ENCODE measurements around the gene NRXN3. TPM values are rescaled to one million over a fixed set of nuclear protein-coding genes. Genes with fewer than 3 reads are reported as not detected.

NRXN3 gene
- total RNA-seq, 1 experiment from 2014 or later: not detected

DNA sequence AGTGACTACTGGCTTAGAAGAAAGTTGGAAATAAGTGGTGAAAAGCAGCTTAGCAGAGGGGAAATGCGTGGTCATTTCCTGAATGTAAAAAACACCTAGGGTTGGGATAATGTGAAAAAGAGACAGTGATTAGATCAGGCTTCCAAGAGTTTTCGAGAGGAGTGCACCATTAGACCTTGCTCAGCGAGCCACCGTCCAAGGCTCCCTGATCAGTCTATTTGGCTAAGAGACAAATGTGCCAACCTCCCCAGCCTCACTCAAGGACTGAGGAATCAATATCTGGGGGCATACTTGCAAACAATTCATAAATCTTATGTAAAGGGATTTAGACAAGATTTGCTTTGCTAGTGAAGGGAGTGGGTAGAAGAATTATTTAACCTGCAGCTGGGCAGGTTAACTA lies 594.5 kb downstream of the NRXN3 start:
- Histone ChIP-seq H3K4me1 (ENCODE audit: control insufficient read depth in 1 of 2, insufficient read depth in 2 of 2, low read length in 2 of 2) (no peaks in the 10 kb centered on the region), H3K27me3 (ENCODE audit: insufficient read depth, low read length) (no peaks in the 10 kb centered on the region), H3K36me3 (ENCODE audit: control insufficient read depth in 1 of 2, insufficient read depth in 2 of 2, low read length in 2 of 2) (no peaks in the 10 kb centered on the region), H2AFZ (ENCODE audit: low read depth, low read length, poor library complexity, severe bottlenecking) (no peak overlapping the region), H3K9ac (ENCODE audit: low read length) (no peak overlapping the region), H3K9me2 (ENCODE audit: insufficient read depth) (no peaks in the 10 kb centered on the region), H3K79me2 (ENCODE audit: insufficient read depth, low read length) (no peaks in the 10 kb centered on the region), H4K20me1 (ENCODE audit: insufficient read depth) (no peaks in the 10 kb centered on the region), H3K9me3 (ENCODE audit: control insufficient read depth in 1 of 2, insufficient read depth in 1 of 2, low read depth in 1 of 2, low read length in 2 of 2) (peaks cover 0 to 3% of the 10 kb centered on the region in 2 experiments; a peak in 1 of 4 replicates), H3K4me3 (replicated peaks in 1 of 2; ENCODE audit: low read depth in 1 of 2, low read length in 2 of 2) (no peak overlapping the region), H3K27ac (ENCODE audit: low read depth, low read length) (no peak overlapping the region), H3K4me2 (ENCODE audit: low read length) (no peak overlapping the region)
- intact Hi-C loops (cut with micrococcal nuclease): no loop called here
- BruUV-seq (replicated peaks): no TSS peak
- ChIA-PET RAD21 (ENCODE audit: low non-redundant PET in 1 of 2, low total read pairs in 2 of 2, uncharacterized antibody in 2 of 2, unreplicated experiment in 2 of 2) (no interaction called here), CTCF (no interaction called here), POLR2A (no interaction called here)
- DNase-seq (ENCODE audit: low read depth, low spot score) (no peak), ATAC-seq (no peak)
- TF ChIP-seq RAD21 (IDR thresholded peaks at IDR 0.05; ENCODE audit: low read depth) (no peak), SIN3A (IDR thresholded peaks at IDR 0.05; ENCODE audit: low read depth) (no peak), SP1 (IDR thresholded peaks at IDR 0.05; ENCODE audit: low read depth) (no peak), YY1 (IDR thresholded peaks at IDR 0.05; ENCODE audit: extremely low read depth, insufficient replicate concordance, low read depth, low read length) (no peak), TCF7L2 (IDR thresholded peaks at IDR 0.05; ENCODE audit: borderline replicate concordance, extremely low read depth, insufficient read depth, insufficient read length) (no peak), CEBPB (IDR thresholded peaks at IDR 0.05; ENCODE audit: low read depth) (no peak), FOSL1 (IDR thresholded peaks at IDR 0.05; ENCODE audit: low read depth) (no peak), ZNF274 (IDR thresholded peaks at IDR 0.05; ENCODE audit: low read depth, low read length) (no peak), EGR1 (IDR thresholded peaks at IDR 0.05; ENCODE audit: low read depth) (no peak), ELF1 (IDR thresholded peaks at IDR 0.05; ENCODE audit: borderline replicate concordance, low read depth) (no peak), JUND (IDR thresholded peaks at IDR 0.05) (no peak), CBX3 (IDR thresholded peaks at IDR 0.05; ENCODE audit: low read depth) (no peak)
- TF ChIP-seq, protein P1, sequence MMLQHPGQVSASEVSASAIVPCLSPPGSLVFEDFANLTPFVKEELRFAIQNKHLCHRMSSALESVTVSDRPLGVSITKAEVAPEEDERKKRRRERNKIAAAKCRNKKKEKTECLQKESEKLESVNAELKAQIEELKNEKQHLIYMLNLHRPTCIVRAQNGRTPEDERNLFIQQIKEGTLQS (IDR thresholded peaks at IDR 0.05): no peak
- TF ChIP-seq, protein P2, sequence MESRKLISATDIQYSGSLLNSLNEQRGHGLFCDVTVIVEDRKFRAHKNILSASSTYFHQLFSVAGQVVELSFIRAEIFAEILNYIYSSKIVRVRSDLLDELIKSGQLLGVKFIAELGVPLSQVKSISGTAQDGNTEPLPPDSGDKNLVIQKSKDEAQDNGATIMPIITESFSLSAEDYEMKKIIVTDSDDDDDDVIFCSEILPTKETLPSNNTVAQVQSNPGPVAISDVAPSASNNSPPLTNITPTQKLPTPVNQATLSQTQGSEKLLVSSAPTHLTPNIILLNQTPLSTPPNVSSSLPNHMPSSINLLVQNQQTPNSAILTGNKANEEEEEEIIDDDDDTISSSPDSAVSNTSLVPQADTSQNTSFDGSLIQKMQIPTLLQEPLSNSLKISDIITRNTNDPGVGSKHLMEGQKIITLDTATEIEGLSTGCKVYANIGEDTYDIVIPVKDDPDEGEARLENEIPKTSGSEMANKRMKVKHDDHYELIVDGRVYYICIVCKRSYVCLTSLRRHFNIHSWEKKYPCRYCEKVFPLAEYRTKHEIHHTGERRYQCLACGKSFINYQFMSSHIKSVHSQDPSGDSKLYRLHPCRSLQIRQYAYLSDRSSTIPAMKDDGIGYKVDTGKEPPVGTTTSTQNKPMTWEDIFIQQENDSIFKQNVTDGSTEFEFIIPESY (IDR thresholded peaks at IDR 0.05; ENCODE audit: extremely low read depth, insufficient replicate concordance, low read length): no peak
- TF ChIP-seq, protein P3, sequence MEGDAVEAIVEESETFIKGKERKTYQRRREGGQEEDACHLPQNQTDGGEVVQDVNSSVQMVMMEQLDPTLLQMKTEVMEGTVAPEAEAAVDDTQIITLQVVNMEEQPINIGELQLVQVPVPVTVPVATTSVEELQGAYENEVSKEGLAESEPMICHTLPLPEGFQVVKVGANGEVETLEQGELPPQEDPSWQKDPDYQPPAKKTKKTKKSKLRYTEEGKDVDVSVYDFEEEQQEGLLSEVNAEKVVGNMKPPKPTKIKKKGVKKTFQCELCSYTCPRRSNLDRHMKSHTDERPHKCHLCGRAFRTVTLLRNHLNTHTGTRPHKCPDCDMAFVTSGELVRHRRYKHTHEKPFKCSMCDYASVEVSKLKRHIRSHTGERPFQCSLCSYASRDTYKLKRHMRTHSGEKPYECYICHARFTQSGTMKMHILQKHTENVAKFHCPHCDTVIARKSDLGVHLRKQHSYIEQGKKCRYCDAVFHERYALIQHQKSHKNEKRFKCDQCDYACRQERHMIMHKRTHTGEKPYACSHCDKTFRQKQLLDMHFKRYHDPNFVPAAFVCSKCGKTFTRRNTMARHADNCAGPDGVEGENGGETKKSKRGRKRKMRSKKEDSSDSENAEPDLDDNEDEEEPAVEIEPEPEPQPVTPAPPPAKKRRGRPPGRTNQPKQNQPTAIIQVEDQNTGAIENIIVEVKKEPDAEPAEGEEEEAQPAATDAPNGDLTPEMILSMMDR (IDR thresholded peaks at IDR 0.05 in 2 of 3, conservative IDR thresholded peaks at IDR 0.05 in 1 of 3; ENCODE audit: borderline replicate concordance in 1 of 3, insufficient read depth in 1 of 3, low read depth in 2 of 3, low read length in 2 of 3): no peak

Measured in HCT116 (cell line).